HEK293T (cell line): ENCODE measurements around the gene ARHGAP5.

Experiments
- ARNT ChIP-seq: fragments of 450-650 bp; IDR thresholded peaks from 2 replicates; pipeline ENCODE4 v1.6.1; 2017; ENCODE audit warnings: mild to moderate bottlenecking
- BHLHE40 ChIP-seq: fragments of 450-650 bp; IDR thresholded peaks from 2 replicates; pipeline ENCODE4 v1.6.1; 2016; ENCODE audit warnings: mild to moderate bottlenecking, moderate library complexity, borderline replicate concordance
- ELF4 ChIP-seq: fragments of 450-650 bp; IDR thresholded peaks from 2 replicates; pipeline ENCODE4 v1.6.1; 2017; ENCODE audit warnings: antibody characterized with exemption
- FOXA1 ChIP-seq: fragments of 450-650 bp; IDR thresholded peaks from 2 replicates; pipeline ENCODE4 v1.6.1; 2016; ENCODE audit warnings: mild to moderate bottlenecking
- FOXK2 ChIP-seq: fragments of 450-650 bp; IDR thresholded peaks from 2 replicates; pipeline ENCODE4 v1.6.1; 2016; ENCODE audit warnings: mild to moderate bottlenecking
- FOXM1 ChIP-seq: fragments of 450-650 bp; IDR thresholded peaks from 2 replicates; pipeline ENCODE4 v1.6.1; 2017; ENCODE audit warnings: mild to moderate bottlenecking, borderline replicate concordance
- L3MBTL2 ChIP-seq: fragments of 450-650 bp; conservative IDR thresholded peaks from 2 replicates; pipeline ENCODE4 v1.6.1; 2016; ENCODE audit warnings: mild to moderate bottlenecking
- SUZ12 ChIP-seq: fragments of 450-650 bp; IDR thresholded peaks from 2 replicates; pipeline ENCODE4 v1.6.1; 2016; ENCODE audit warnings: mild to moderate bottlenecking
- ZNF384 ChIP-seq: fragments of 450-650 bp; IDR thresholded peaks from 2 replicates; pipeline ENCODE4 v1.6.1; 2016
- TF ChIP-seq, protein P1 (sequence below): fragments of 450-650 bp; IDR thresholded peaks from 2 replicates; pipeline ENCODE4 v1.6.1; 2016

DNA sequence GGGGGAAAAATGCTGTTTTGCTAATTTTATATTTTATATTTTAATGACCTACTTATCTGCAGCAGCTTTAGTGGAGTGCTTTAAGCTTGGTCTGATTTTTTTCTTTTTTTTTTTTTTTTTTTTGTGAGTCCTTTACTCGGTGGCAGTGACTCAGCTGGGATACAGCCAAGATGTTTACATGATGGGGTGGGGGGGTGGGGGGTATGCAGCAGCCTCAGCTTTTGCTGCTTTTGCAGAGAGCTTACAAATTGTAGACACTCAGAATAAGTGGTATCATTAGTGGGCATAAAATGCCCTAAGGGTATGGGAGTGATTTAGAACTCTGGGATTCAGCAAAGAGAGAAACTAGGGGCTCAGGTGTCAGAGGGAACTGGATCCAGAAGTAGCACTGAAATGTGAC is 38.2 kb upstream of the ARHGAP5 start:
- TF ChIP-seq FOXM1, result no peak
- no peak for TF ChIP-seq BHLHE40
- TF ChIP-seq, protein P1, sequence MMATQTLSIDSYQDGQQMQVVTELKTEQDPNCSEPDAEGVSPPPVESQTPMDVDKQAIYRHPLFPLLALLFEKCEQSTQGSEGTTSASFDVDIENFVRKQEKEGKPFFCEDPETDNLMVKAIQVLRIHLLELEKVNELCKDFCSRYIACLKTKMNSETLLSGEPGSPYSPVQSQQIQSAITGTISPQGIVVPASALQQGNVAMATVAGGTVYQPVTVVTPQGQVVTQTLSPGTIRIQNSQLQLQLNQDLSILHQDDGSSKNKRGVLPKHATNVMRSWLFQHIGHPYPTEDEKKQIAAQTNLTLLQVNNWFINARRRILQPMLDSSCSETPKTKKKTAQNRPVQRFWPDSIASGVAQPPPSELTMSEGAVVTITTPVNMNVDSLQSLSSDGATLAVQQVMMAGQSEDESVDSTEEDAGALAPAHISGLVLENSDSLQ, result no peak
- TF ChIP-seq ZNF384, result no peak
- no peak for TF ChIP-seq ELF4
- no peak for TF ChIP-seq FOXK2
- no peak for TF ChIP-seq FOXA1
- TF ChIP-seq L3MBTL2, result no peak
- TF ChIP-seq ARNT, result no peak
- TF ChIP-seq SUZ12, result no peak
